GM12874 (cell line): Measurements from ENCODE around the gene MAN1A2.

Source experiments
- TF ChIP-seq, protein P1 (sequence below): IDR thresholded peaks from 2 replicates; pipeline ENCODE4 v1.5.1; 2011; ENCODE audit warnings: low read depth, mild to moderate bottlenecking, control low read depth, low read length, moderate library complexity; ENCODE audit not compliant: insufficient read depth

MAN1A2 gene

DNA sequence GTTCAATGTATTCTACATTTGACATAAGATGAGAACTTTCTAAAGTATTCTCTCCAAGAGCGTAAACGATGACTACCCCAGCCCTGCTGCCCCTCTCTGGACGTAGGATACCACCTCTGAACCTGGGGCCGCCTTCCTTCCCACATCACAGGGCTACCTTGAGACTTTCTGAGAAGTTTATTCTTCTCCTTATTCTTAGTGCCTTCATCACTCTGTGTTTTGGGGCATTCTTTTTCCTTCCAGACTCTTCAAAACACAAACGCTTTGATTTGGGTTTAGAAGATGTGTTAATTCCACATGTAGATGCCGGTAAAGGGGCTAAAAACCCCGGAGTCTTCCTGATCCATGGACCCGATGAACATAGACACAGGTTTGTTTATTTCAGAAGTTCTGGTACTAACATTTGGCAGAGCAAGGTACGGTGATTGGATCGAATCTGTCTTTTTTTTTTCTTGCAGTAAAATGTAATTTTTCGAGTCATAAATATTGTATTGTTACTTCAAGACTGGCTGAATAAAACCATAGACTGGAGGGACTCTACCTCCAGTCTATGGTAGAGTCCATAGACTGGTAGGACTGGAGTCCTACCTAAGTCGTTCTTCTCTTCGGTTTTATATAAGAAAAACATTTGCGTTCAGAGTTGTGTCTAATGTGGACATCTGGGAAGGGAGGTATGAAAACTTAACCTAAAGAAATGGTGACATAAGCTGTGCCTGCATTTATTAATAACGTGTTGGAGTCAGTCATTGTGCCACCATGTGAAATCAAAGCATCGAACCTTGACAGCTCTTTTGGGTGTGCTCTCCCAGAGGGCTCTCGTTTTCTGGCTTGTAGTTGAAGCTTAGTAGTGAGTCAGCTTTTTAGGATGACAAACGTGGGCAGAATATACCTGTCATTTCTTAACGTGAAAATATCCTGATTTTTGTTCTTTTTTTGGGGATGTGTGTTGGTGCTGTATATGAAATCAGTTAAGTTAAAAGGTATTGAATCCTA is 1.2 kb downstream of the MAN1A2 start:
- TF ChIP-seq, protein P1, sequence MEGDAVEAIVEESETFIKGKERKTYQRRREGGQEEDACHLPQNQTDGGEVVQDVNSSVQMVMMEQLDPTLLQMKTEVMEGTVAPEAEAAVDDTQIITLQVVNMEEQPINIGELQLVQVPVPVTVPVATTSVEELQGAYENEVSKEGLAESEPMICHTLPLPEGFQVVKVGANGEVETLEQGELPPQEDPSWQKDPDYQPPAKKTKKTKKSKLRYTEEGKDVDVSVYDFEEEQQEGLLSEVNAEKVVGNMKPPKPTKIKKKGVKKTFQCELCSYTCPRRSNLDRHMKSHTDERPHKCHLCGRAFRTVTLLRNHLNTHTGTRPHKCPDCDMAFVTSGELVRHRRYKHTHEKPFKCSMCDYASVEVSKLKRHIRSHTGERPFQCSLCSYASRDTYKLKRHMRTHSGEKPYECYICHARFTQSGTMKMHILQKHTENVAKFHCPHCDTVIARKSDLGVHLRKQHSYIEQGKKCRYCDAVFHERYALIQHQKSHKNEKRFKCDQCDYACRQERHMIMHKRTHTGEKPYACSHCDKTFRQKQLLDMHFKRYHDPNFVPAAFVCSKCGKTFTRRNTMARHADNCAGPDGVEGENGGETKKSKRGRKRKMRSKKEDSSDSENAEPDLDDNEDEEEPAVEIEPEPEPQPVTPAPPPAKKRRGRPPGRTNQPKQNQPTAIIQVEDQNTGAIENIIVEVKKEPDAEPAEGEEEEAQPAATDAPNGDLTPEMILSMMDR: no peak

DNA sequence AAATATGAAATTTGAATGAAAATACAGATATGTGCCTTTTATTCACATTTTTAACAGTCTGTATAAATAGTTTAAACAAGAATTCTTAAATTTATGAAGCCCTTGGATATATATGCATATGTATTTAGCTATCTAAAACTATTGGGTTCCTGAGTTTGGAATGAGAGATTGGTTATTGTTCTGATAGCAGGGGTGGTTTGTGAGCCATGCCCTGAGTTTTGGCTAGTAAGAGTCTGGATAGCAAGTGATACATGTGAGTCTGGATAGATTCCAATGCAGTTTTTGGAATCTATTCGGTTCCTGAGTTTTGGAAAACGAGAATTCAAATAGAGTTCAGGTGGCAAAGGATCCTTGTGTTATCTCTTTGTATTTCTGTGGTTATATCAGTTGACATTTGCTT is 2.8 kb downstream of the MAN1A2 start:
- TF ChIP-seq, protein P1: no peak

GRCh38 chr1:117370509-117370908 is 3.3 kb downstream of the MAN1A2 start:
- TF ChIP-seq, protein P1: no peak

DNA sequence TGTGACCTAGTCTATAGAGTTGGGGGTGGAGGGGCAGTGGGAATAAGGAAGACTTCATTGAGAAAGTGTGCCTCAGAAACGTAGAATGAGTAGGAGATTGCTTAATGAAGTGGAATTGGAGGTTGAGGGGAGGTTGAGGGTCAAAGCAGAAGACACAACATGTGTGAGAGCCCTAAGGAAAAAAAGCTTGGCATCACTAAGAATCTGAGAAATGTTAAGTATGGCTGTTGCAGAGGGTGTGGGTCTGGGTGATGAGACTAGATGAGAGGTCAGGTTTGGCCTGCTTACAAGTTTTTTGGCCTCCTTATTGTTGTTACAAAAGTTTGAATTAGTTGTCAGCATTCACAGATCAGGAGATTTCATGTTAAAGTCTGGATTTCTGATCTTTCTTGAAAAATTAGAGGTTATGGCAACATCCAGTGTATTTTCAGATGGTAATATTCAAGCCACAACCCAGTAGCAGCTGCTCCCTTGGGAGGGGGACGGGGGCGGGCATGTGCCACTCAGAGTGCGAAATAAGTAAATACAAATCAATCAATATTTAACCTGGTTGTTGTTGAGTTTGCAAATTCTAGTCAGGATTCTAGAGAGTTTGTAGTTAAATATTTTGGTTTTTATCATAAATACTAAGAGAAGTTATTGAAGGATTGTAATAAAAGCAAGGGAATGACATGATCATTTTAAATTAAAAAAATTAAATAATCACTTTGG is 4.3 kb downstream of the MAN1A2 start:
- TF ChIP-seq, protein P1: no peak

GRCh38 chr1:117372863-117373412 is 5.7 kb downstream of the MAN1A2 start:
- TF ChIP-seq, protein P1: no peak

DNA sequence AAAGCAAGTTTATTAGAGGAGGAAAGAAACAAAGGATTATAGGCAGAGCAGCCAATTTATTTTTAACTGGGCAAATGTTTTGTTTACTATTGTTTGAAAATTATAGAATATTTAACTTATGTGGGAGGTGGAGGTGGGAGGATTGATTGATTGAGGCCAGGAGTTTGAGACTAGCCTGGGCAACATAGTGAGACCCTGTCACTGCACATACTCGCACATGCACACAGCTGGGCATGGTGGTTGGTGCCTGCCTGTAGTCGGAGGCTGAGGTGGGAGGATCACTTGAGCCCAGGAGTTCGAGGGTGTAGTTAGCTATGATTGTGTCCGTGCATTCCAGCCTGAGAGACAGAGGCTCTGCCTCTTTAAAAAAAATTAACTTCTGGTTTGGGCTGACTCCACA is 6.7 kb downstream of the MAN1A2 start:
- TF ChIP-seq, protein P1: no peak

GRCh38 chr1:117375327-117375726 is 8.1 kb downstream of the MAN1A2 start:
- TF ChIP-seq, protein P1: no peak
